ENCODE results near the gene SOX5.

SOX5 gene

DNA sequence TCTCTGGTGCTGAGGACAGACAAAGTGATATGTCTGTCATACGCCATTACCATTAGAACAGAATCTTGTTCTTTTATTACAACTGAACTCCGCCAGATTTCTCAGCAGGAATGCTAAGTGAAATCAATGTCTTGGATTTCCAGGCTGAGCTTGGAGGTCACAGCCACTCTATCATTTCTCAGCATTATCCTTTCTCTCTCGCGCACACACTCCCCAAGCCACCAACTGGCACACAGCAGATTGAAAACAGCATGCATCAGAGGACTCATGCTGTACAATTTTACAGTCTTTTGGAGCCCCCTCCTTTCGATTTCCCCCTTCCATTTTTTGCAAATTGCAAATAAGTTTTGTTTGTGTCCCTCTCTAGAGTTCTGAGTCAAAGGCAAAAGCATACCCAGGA is 348.6 kb downstream of the SOX5 start:
- Mint-ChIP-seq H3K36me3 (ENCODE audit: low read depth) (no peaks in the 10 kb centered on the region), H3K27ac (no peak overlapping the region), H3K4me3 (no peak overlapping the region), H3K9me3 (peaks cover 22% of the 10 kb centered on the region), H3K4me1 (ENCODE audit: low read depth) (no peaks in the 10 kb centered on the region), H3K27me3 (ENCODE audit: low read depth) (no peaks in the 10 kb centered on the region)
- no peak for DNase-seq (ENCODE audit: low spot score)

DNA sequence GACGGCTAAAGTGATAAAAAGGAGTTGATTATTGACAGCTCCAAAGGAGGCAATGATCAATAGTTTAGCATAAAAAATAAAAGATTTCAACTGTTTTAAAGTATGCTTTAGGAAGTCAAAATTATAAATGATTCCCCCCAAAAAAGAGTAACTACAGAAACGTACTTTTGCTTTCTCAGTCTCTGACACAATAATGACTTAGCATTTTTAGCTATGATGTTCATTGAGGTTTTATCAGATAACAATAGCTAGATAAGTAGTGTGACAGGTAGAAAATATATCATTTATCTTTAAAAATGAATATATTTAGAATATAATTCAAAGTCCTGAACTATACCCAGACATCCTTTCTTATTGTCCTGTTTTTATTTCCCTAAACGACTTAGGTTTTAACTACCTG is 352.9 kb downstream of the SOX5 start:
- H3K4me3 Mint-ChIP-seq = no peak overlapping the region
- H3K27ac Mint-ChIP-seq = no peak overlapping the region
- H3K4me1 Mint-ChIP-seq (ENCODE audit: low read depth) = no peaks in the 10 kb centered on the region
- DNase-seq (ENCODE audit: low spot score) = no peak
- no peaks in the 10 kb centered on the region for H3K27me3 Mint-ChIP-seq (ENCODE audit: low read depth)
- H3K9me3 Mint-ChIP-seq = peaks cover 18% of the 10 kb centered on the region
- H3K36me3 Mint-ChIP-seq (ENCODE audit: low read depth) = no peaks in the 10 kb centered on the region

DNA sequence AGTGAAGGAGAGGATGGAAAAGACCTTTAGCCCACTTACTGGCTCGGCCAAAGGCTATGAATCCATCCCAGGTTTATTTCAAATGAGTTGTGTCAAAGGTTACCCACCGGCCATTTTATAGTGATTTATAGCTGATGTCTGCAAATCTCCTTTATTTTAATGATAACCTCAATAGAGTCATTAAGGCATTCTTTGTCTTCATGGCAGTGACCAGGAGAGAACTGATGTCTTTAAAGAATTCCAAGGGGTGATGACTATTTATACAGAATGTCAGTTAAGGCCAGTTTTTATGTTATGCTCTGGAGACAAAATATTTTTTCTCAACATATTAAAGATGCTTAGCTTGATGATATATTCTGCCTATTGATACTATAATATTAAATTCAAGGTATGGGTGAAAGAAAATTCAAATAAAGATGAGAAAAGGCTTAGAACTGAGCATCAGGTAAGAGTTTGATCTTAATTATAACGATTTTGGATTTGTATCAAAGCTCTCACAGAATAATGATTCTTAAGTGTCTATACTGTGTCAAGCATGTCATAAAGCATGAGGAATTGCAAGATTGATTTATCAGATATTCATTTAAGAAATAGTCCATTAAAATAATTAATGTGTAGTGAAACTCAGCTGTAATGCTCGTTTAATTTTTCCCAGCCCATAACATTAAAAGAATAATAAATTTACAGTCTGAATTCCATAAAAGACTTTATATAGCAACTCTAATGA is 361.5 kb downstream of the SOX5 start:
- no peak for DNase-seq (ENCODE audit: low spot score)

DNA sequence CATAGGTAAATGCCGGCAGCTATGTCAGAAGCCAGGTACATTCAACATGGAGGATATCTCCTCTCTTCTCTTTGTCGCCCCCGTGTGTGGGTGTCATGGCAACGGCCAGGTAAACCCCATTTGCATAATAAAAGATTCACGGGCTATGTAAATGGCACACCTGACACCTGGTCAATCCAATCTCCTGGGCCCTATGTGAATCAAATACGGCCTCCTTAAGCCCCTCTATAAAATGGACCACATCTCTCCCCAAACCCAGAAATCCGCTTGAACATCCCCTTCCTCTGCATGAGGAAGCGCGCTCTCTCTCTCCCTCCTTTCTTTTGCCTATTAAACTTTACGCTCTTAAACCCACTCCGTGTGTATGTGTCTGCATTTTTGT is 363.7 kb downstream of the SOX5 start:
- Mint-ChIP-seq H3K36me3 (ENCODE audit: low read depth) (no peaks in the 10 kb centered on the region), H3K9me3 (peaks cover 16% of the 10 kb centered on the region), H3K4me1 (ENCODE audit: low read depth) (no peaks in the 10 kb centered on the region), H3K27ac (no peak overlapping the region), H3K4me3 (no peak overlapping the region), H3K27me3 (ENCODE audit: low read depth) (no peaks in the 10 kb centered on the region)
- no peak for DNase-seq (ENCODE audit: low spot score)

More for the DNA sequence above, 361.5 kb downstream of the SOX5 start:
- no peak overlapping the region for H3K4me3 Mint-ChIP-seq
- peaks cover 11% of the 10 kb centered on the region for H3K9me3 Mint-ChIP-seq
- H3K4me1 Mint-ChIP-seq (ENCODE audit: low read depth) = no peaks in the 10 kb centered on the region
- H3K36me3 Mint-ChIP-seq (ENCODE audit: low read depth) = no peaks in the 10 kb centered on the region
- H3K27me3 Mint-ChIP-seq (ENCODE audit: low read depth) = no peaks in the 10 kb centered on the region
- no peak overlapping the region for H3K27ac Mint-ChIP-seq

DNA sequence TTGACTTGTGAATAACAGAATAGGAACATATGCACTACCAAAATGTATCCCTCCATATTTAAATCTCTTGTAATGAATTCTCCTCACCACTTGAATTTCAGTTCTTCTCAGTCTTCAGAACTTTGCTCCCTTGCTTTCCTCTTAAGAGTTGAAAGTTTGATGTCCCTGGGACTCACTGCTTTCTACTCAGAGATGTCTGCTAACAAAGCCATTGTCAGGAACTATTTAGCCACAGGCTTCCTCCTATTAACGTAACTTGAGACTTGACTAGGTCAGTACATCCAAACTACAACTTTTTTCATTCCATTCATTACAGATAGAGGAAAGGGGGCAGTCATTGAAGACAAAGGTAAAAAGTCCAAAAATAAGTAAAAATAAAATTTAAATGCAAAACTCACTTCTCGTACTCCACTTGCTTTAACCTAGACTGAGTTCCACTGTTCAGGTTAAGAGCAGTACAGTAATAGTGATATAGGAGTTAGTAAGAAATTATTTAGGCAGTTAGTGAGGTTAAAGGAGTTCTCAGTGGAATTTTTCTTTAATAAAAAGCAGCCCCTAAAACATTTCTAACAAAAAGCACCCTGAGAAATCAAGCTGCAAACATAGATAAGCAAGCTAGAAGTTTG is 364.2 kb downstream of the SOX5 start:
- H3K9me3 Mint-ChIP-seq = peaks cover 16% of the 10 kb centered on the region
- no peaks in the 10 kb centered on the region for H3K4me1 Mint-ChIP-seq (ENCODE audit: low read depth)
- no peak overlapping the region for H3K27ac Mint-ChIP-seq
- H3K27me3 Mint-ChIP-seq (ENCODE audit: low read depth) = no peaks in the 10 kb centered on the region
- no peak for DNase-seq (ENCODE audit: low spot score)
- H3K36me3 Mint-ChIP-seq (ENCODE audit: low read depth) = no peaks in the 10 kb centered on the region
- no peak overlapping the region for H3K4me3 Mint-ChIP-seq

DNA sequence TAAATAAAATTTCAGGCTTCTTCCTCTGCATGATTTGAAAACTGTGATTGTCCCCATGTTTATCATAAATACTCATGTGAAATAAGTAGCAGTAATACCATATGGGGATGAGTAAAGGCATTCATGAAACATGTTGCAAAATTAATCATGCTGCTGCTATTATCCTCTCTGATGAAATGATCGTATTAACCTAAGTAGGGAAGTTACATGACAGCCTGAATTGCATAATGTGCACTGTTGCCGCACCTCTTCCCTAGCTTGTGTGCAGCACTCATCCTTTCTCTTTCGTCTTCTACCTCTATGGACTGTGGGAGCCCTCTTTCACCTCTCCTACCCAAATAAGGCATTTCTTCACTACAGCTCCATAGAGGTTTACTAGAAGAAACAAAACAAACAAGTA is 367.6 kb downstream of the SOX5 start:
- H3K9me3 Mint-ChIP-seq = peaks cover 12% of the 10 kb centered on the region
- H3K27ac Mint-ChIP-seq = no peak overlapping the region
- DNase-seq (ENCODE audit: low spot score) = no peak
- no peak overlapping the region for H3K4me3 Mint-ChIP-seq
- no peaks in the 10 kb centered on the region for H3K27me3 Mint-ChIP-seq (ENCODE audit: low read depth)
- H3K36me3 Mint-ChIP-seq (ENCODE audit: low read depth) = no peaks in the 10 kb centered on the region
- H3K4me1 Mint-ChIP-seq (ENCODE audit: low read depth) = no peaks in the 10 kb centered on the region

DNA sequence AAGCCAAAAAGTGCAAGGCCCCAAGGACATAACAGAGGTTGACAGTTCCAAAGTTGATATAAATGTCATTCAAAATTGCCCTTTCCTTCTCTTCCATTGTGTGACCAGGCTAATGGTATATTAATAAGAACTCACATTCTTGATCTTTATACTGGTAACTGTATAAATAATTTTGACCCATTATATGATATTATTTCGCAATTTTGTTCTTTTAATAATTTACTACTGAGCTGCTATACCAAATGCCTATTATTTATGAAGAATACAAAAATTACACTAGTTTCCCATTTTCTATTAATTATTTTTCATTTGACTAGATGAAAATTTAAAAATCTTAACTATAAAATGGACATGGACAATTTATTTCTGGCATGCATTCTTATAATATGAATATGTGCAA is 370.2 kb downstream of the SOX5 start:
- Mint-ChIP-seq H3K27me3 (ENCODE audit: low read depth) (no peaks in the 10 kb centered on the region), H3K36me3 (ENCODE audit: low read depth) (no peaks in the 10 kb centered on the region), H3K4me1 (ENCODE audit: low read depth) (no peaks in the 10 kb centered on the region), H3K4me3 (no peak overlapping the region), H3K9me3 (peaks cover 11% of the 10 kb centered on the region), H3K27ac (no peak overlapping the region)
- no peak for DNase-seq (ENCODE audit: low spot score)

DNA sequence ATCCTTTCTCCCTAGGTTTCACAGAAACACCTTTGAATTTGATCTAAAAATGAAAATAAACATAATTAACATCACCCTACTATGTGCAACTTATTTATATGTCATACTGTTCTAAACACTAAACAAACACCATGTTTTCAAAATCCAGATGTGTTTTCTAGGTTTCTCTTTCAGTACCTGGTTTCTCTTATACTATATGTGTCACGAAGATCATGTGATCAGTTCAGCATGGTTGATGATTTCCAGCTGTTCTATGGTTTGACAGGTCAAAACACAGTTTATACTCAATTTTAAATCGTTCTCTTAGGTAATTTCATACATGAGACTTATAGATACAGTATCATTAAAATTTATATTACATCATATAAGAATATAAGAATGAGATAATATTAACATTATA is 373.1 kb downstream of the SOX5 start:
- H3K4me1 Mint-ChIP-seq (ENCODE audit: low read depth) = no peaks in the 10 kb centered on the region
- H3K4me3 Mint-ChIP-seq = no peak overlapping the region
- no peaks in the 10 kb centered on the region for H3K27me3 Mint-ChIP-seq (ENCODE audit: low read depth)
- no peak for DNase-seq (ENCODE audit: low spot score)
- no peaks in the 10 kb centered on the region for H3K36me3 Mint-ChIP-seq (ENCODE audit: low read depth)
- H3K9me3 Mint-ChIP-seq = peaks cover 6% of the 10 kb centered on the region
- H3K27ac Mint-ChIP-seq = no peak overlapping the region

DNA sequence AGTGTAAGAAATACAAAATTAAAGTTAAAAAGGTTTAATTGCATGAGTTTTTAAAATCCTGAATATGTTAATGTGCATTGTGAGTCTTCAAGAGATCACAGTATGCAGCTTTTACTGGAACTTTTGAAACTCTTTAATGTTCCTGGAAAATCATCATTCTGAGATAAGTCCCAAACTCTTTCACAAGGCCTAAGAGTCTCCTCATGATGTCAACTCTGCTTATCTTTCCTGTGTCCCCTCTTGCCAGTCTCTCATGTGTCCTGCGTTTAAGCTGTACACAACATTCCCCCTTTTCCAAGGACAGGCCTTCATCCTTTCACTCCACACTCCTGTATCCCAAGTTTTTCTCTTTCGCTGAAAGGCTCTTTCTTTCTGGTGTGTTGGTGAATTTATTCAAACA is 380.1 kb downstream of the SOX5 start:
- no peak overlapping the region for H3K4me3 Mint-ChIP-seq
- no peaks in the 10 kb centered on the region for H3K4me1 Mint-ChIP-seq (ENCODE audit: low read depth)
- peaks cover 20% of the 10 kb centered on the region for H3K9me3 Mint-ChIP-seq
- H3K36me3 Mint-ChIP-seq (ENCODE audit: low read depth) = no peaks in the 10 kb centered on the region
- no peak overlapping the region for H3K27ac Mint-ChIP-seq
- no peak for DNase-seq (ENCODE audit: low spot score)
- H3K27me3 Mint-ChIP-seq (ENCODE audit: low read depth) = no peaks in the 10 kb centered on the region

DNA sequence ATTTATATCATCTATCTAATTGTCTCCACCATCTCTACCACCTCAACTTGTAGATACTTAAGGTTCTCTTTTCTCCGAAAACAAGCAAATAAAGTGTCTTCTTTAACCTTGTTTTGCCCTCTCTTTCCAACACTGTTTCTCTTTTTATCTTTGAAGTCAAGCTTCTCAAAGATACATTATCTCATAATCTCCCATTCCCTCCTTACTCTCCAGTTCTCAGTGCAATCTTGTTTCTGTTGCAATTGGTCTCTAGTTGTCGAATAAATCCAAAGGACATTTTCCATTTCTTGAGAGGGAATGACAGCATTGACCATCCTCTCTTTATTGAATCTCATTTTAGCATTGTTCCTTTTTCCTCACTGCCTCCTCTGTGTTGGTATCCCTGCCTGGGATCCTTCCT is 383.3 kb downstream of the SOX5 start:
- DNase-seq (ENCODE audit: low spot score) = no peak
- H3K27ac Mint-ChIP-seq = no peak overlapping the region
- peaks cover 30% of the 10 kb centered on the region for H3K9me3 Mint-ChIP-seq
- H3K4me3 Mint-ChIP-seq = no peak overlapping the region
- H3K4me1 Mint-ChIP-seq (ENCODE audit: low read depth) = no peaks in the 10 kb centered on the region
- H3K27me3 Mint-ChIP-seq (ENCODE audit: low read depth) = no peaks in the 10 kb centered on the region
- H3K36me3 Mint-ChIP-seq (ENCODE audit: low read depth) = no peaks in the 10 kb centered on the region

DNA sequence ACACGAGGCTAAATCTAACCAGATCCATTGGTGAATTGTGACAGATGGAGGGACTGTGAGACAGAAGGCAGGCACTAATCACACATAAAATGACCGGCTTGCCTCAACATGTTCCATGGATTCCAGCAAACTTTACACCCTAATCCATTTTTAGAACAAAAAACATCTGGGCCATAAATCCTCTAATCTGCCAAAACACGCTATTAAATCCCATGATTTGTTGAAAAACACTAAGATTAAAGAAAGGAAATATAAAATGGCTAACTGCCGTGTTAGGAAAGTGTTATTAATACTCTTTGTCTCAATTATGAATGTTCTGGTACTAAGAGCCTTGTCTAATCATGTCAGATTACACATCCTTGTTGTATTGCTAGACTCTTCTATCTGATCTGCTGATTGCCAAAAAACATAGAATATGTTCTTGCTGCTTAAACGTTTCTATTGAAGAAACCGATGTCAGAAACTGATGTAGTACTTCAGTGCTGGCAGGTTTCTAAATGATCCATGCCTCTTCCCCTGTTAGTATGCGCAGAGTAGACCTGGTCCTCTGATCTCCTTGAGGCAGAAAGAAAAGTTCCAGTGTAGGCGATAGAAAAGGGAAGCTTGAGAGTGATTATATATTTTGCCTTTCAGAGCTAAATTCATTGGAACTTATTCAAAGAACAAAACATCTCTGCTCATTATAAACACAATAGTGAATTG is 384.9 kb downstream of the SOX5 start:
- Mint-ChIP-seq H3K4me1 (ENCODE audit: low read depth) (no peaks in the 10 kb centered on the region), H3K9me3 (peaks cover 28% of the 10 kb centered on the region), H3K27ac (no peak overlapping the region), H3K27me3 (ENCODE audit: low read depth) (no peaks in the 10 kb centered on the region), H3K4me3 (no peak overlapping the region), H3K36me3 (ENCODE audit: low read depth) (no peaks in the 10 kb centered on the region)
- no peak for DNase-seq (ENCODE audit: low spot score)

DNA sequence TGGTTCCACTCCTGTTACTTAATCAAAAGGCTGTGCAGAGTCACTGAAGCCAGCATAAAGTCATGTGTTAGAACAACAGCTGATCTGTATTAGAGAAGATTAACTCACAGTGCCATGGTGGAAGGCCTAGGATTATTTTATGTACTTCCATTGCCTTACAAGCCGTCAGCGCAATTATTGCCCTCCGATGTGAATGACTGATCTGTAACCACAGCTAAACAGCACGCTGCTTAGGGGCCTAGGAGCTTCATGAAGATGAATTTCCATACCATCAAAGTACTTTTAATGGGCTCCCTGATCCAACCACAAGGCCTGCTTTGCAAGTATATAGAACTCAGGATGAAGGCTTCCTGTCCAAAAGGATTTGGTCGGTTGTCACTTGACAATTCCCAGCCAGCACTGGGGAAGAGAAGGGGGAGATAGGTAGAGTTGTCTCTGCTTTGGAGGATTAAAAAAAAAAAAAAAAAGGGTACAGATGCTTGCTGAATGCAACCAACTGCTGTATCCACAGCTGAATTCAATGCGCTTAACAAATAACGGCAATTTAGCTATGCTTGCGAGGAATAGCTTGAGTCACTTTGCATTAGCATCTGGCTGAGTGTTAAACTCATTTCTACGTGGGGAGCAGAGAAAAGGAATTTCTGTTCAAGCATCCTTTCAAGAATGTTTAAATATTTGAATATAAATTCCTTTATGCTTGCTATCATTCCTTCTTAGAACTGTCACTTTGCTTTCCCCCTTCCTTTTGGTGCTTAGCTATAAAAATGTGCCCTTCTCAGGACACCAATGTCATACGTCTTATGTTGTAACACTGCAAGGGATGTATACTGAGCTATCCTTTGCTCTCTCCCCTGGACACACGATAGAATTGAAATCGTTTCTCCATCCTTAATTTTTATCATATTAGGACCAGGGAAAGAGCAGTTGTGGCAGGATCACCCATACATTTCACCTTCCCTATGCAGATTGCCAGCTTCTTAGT is 387.8 kb downstream of the SOX5 start:
- no peak for DNase-seq (ENCODE audit: low spot score)
- Mint-ChIP-seq H3K4me1 (ENCODE audit: low read depth) (no peaks in the 10 kb centered on the region), H3K27me3 (ENCODE audit: low read depth) (no peaks in the 10 kb centered on the region), H3K4me3 (no peak overlapping the region), H3K36me3 (ENCODE audit: low read depth) (no peaks in the 10 kb centered on the region), H3K9me3 (peaks cover 16% of the 10 kb centered on the region), H3K27ac (no peak overlapping the region)

DNA sequence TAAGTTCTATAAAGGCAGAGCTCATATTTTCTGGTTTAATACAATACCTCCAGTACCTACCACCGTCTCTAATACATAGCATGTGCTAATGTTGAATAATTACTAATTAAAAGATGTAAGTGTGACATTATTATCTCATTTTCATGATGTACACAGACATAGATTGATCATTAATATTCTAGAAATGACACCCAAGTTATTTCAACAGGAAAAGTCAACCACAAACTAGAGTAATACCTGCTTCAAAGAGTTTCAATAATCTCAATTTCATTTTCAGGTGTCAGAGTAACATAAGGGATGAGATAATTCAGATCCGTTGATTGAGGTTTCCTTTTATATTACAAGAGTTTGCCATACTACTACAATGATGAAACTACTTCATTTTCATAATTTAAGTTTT is 388.9 kb downstream of the SOX5 start:
- H3K9me3 Mint-ChIP-seq = peaks cover 12% of the 10 kb centered on the region
- no peak overlapping the region for H3K27ac Mint-ChIP-seq
- H3K4me1 Mint-ChIP-seq (ENCODE audit: low read depth) = no peaks in the 10 kb centered on the region
- no peaks in the 10 kb centered on the region for H3K36me3 Mint-ChIP-seq (ENCODE audit: low read depth)
- no peak for DNase-seq (ENCODE audit: low spot score)
- no peak overlapping the region for H3K4me3 Mint-ChIP-seq
- no peaks in the 10 kb centered on the region for H3K27me3 Mint-ChIP-seq (ENCODE audit: low read depth)
